NCI-H2196 (cell line): Measurements from ENCODE around the gene TRAK2.

Source experiments
- DNase-seq: peaks from one replicate; lab custom pipeline; 2025; ENCODE audit not compliant: unreplicated experiment; lab: John Stamatoyannopoulos, UW

The TRAK2 gene

DNA sequence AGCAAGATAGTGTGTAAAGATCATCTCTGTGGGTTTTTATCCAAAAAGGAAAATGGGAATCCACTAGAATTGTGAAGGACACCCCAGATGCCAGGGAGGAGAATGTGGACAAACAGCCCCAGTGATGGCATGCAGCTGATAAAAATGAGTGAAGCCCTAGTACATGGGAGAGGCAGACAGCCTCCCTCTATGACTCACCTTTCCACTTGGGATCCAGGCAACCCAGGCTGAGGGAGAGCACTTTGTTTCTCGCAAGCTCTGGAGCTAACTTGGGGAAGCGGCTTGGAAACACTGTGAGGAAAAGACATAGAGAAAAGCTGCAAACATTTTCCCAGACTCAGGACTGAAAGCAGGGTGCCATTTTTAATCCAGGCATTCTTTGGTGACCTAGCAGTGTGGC lies 88.9 kb downstream of the TRAK2 start:
- DNase-seq: no peak

DNA sequence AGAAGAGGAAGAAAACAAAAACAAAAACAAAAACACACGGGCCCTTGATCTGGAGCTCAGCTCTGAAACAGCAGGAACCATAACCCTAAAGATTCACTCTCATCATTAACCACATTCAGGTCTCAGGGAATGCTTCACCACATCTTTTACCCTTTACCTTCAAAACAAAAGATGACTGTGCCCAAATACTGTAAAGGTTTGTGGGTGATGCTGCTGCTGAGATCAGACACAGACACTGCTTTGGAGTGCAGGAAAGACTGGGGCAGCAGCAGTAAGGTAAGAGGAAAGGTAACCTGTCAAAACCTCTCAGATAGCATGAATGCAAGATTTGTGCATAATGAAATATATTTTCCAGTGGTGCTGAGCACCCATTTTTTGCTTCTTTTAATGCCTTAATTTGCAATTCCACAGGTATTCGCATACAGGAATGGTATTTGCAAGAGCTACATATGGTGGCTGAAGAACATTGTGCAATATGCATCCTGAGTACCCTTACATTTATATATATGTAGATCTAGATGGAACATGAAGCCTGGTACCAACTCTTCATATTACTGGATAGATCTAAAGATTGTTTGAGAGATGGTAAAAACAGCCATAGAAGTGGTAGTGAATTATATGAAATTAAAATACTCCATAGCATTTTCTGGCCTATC lies 90.1 kb downstream of the TRAK2 start:
- no peak for DNase-seq

DNA sequence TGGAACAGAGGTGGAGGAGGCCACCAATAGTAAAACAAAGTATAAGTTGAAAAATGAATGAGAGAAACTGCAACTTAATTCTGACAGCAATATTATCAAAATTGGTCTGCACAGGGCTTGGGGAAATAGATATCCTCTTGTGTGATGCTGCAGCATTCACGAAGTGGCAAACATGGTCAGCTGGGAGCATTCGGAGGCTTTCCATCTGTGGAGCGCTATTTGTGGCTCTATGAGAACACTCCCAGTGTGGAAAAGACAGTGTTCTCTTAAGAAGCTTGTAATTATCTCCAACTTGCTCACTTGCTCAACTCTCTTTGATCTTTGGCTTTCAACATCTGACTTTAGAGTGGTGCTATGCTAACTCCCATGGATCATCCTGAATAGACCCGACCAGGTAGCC lies 91.0 kb downstream of the TRAK2 start:
- no peak for DNase-seq

DNA sequence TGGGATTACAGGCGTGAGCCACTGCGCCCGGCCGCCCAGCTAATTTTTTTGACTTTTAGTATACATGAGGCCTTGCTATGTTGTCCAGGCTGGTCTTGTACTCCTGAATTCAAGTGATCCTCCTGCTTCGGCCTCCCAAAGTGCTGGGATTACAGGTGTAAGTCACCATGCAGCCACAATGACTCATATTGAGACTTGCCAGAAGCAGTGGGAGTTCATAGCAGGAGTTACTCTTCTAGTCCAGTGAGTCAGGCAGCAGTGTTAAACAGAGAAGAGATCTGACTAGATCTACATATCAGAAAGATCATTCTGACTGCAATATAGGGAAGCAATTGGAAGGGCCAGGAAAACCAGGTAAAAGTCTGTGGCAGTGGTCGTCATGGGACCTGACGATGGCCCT lies 92.6 kb downstream of the TRAK2 start:
- no peak for DNase-seq

DNA sequence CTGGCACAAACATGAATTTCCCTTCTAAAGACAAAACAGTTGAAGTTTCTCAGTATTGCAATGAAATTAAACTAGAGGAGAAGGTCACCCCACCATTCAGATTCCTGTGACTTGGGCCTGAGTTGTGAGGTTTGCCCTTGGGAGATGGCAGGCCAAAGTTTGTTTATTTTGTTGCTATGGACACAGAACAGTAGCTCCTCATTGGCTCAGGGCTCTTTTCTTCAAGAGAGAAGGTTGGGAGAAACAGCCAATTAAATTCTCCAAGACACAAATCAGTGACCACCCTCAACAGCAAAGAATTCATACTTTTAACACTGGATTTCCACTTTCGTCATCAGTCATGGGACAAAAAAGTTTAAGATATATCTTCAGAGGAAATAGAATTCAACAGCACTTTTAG lies 94.0 kb downstream of the TRAK2 start, which contains the start of gene FLACC1:
TSS of gene FLACC1 (minus strand) at position 125 of the 400 bp plus-strand sequence. CDS start 5,941 bp downstream, outside the sequence.
- peak; percentile 13 for DNase-seq

DNA sequence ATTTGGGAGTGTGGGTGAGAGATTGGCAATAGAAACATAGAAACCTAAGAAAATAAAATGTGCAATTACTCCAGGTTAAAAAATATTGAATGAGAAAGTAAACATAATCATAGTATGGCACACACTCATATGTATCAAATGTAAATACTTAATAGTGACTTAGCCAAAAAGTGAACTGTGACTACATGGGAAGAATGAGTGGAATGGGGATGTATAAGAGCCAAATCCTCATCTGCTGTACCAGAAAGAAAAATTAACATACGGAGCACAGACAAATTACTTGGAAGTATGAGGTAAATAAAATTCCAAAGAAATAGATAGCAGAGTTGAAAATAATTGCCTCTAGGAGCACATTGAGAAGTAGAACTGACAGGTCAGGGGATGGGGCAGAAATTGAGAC lies 98.1 kb downstream of the TRAK2 start:
- DNase-seq: no peak

DNA sequence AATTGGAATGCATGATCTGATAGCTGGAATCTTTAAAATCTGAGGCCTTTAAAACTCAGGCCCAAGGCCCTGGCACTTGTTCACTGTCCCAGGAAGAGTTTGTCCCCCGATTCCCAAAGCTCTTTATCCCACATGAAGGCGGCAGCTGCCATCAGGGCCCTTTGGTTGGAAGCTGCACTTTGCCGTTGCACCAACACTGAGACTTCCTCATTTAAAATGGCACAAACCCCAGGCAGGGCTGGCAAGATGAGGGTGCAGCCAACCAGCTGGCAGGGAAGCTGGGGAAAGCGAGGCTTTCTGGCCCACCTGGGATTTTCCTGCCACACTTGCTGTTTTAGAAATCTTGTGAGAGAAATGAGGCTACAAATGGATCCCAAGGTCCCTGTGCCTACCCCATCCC lies 100.4 kb downstream of the TRAK2 start:
- no peak for DNase-seq

DNA sequence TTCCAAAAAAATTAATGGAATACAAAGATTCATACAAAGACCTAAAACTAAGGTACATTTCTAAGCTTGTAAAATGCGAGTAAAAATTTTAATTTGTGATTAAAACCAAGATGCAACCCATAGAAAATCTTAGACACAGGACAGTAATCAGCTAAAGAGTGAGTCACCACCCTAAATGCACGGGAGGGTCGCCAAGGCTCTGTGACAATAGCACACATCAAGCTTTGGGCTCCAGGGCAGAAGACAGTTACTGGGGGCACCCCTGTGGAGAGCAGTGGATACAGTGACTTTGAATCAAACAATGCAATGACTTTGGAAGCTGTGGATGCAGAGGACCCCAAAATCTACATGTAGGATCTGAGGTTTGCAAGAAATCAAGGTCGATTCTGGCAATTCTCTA lies 101.7 kb downstream of the TRAK2 start:
- DNase-seq: no peak

DNA sequence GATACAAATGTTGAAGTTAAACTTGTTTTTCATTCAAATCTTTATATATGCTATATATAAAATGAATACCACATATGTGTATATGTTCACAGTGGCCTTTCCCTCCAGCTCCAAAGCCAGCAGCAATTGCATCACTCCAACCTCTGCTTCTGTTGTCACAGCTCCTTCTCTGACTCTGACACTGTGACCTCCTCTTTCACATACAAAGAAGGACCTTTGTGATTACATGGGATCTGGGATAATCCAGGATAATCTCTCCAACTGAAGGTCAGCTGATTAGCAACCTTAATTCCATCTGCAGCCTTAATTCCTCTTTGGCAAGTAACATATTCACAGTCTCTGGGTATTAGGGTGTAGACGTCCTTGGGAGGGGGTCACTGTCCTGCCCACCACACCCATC lies 102.5 kb downstream of the TRAK2 start:
- DNase-seq: no peak

DNA sequence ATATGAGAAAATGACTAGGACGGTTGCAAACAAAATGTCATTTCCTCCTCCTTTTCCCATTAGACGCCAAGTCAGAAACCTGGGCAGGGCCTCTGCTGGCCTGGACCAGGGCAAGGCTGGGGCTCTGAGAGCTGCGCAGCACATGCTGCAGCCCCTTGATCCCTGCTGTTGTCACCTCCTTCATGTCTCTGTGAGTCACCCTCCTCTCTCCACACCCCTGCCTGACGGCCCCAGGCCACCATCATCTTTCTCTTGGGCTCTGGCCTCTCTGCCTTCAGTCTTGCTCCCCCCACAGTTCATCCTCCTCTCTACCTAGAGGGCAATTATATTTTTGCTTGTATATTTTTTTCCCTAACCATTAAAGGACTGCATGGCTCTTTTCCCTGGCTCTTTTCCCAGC lies 104.1 kb downstream of the TRAK2 start:
- DNase-seq: no peak

DNA sequence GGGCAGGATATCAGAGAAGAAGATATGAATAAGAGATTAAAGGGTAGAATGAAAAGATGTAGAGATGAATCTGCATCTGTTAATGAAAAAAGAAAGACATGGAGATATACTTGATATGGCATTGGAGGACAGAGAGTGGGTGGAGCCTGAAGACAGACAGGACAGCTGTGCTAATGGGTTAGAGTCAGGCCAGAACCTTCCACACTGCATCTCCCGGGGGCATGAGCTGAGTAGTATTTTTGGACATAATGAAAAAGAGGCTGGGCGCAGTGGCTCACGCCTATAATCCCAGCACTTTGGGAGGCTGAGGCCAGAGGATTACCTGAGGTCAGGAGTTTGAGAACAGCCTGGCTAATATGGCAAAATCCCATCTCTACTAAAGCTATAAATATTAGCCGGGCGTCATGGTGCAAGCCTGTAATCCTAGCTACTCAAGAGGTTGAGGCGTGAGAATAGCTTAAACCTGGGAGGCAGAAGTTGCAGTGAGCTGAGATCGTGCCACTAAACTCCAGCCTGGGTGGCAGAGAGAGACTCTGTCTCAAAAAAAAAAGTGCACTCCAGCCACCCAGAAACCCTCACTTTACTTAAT lies 105.5 kb downstream of the TRAK2 start:
- no peak for DNase-seq

DNA sequence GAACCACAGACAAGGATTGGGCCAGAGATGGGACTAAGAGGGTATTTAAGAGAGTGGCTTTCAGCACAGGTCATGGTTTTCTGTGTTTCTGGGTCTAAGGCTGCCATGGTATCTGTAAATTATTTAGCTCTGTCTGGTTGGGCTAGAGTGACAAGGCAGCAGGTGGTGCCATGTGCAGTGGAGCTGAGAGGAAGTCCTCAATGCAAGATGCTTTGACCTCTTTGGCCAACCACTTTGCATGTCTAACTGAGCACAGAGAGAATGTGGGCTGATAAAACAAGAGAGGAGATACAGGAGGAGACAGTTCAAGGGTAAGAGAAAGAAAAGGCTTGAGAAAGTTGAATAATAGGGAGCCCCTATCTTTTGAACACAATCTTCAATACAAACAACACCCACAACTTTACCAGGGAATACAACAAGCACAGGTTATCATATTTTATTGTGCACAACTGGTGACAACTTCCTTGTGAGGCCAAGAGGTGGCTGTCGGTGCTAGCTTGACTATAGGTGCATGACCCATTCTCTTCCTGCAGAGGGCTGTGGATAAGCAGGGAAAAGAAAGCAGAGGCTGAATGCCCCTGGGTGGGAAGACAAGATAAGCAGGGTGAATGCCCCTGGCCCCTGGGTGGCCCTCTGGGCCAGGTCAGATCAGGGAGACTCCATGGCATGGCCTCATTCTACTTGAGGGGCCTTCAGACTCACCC lies 106.4 kb downstream of the TRAK2 start:
- DNase-seq: no peak

DNA sequence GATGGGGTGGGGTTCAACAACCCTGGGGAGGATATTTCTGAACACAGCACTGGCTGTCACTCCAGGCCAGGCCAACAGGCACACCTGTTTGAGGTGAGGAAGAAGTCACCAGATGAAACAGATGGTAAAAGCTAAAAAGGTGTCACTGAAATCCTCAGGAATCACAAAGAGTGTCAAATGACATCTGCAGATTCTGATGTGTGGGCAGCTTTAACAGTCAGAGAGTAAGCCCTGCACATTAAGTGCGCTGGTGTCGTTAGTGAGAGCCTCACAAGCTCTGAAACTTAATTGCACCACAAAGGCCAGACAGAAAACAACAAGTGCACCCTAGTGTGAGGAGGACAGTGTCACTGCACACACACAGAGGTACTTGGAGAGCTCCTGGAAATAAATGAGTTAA lies 107.7 kb downstream of the TRAK2 start:
- DNase-seq: no peak

DNA sequence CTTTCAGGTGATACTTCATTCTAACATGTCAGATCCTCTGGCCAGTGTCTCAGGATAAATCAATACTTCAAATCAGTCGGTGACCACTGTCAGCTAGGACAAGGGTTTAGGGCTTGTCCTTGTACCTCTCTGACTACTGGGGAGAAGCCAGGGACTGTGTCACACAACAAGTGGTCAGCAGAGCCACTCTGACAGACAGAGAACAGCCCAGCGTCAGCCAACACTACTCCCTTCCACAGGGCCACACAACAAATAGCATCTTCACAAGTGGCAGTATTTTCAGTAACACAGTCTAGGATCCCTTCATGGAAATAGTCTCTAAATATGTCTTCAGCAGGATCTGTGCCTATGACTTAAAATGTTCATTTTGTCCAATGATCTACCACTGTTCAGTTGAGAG lies 108.3 kb downstream of the TRAK2 start:
- DNase-seq: no peak

DNA sequence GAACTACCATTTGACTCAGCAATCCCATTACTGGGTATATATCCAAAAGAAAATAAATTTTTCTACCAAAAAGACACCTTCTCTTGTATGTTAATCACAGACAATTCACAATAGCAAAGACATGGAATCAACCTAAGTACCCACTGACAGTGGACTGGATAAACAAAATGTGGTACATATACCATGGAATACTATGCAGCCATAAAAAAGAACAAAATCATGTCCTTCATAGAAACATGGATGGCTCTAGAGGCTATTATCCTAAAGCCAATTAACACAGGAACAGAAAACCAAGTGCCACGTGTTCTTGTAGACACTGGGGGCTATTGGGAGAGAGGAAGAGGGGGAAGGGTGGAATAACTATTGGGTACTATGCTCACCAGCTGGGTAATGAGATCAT lies 121.8 kb downstream of the TRAK2 start:
- no peak for DNase-seq

DNA sequence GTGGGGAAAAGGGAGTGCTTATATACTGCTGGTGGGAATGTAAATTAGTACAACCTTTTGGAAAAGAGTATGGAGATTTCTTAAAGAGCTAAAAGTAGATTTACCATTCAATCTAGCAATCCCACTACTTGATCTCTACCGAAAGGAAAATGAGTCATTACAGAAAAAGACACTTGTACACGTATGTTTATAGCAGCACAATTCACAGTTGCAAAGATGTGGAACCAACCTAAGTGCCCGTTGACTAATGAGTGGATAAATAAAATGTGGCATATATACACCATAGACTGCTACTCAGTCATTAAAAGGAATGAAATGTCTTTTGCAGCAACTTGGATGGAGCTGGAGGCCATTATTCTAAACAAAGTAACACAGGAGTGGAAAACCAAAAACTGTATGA lies 123.6 kb downstream of the TRAK2 start:
- DNase-seq: no peak
